Measurements from ENCODE around the gene SHC1.

- TF ChIP-seq CTCF (IDR thresholded peaks at IDR 0.05) (no peak), EZH2 (IDR thresholded peaks at IDR 0.05; ENCODE audit: borderline replicate concordance, insufficient read depth, low read depth, low read length, poor library complexity, severe bottlenecking) (no peak)
Measured at GRCh38 chr1:154994269-154994587, 23.7 kb upstream of the SHC1 start.

All from B cell (primary cell).